Measurements from ENCODE around the gene GVQW3.
A peak's percentile ranks its signal among the peaks of the same experiment; 100 is the strongest.

The GVQW3 gene

GRCh38 chr11:76380977-76381719, at the start of gene GVQW3, which contains the start of gene THAP12:
GVQW3 (plus strand) TSS chr11:76381323; CDS start chr11:76381829, 506 bp downstream.
THAP12 (minus strand) TSS chr11:76381132; CDS start chr11:76380836, 296 bp downstream.
- DNase-seq: peak; percentile 99

GRCh38 chr11:76334826-76335389, 46.2 kb upstream of the GVQW3 start:
- DNase-seq: no peak

GRCh38 chr11:76335842-76336241, 45.3 kb upstream of the GVQW3 start:
- DNase-seq: no peak

GRCh38 chr11:76336597-76336996, 44.5 kb upstream of the GVQW3 start:
- no peak for DNase-seq

- DNase-seq: no peak
Observed at GRCh38 chr11:76337469-76337868, 43.7 kb upstream of the GVQW3 start.

- no peak for DNase-seq
Observed at GRCh38 chr11:76337923-76338322, 43.2 kb upstream of the GVQW3 start.

- peak; percentile 93 for DNase-seq
Observed at GRCh38 chr11:76339221-76339620, 41.9 kb upstream of the GVQW3 start.

GRCh38 chr11:76347466-76347865, 33.7 kb upstream of the GVQW3 start:
- no peak for DNase-seq

GRCh38 chr11:76348348-76348747, 32.8 kb upstream of the GVQW3 start:
- DNase-seq: no peak

GRCh38 chr11:76355172-76355571, 26.0 kb upstream of the GVQW3 start:
- DNase-seq: no peak

- no peak for DNase-seq
Observed at GRCh38 chr11:76361374-76361773, 19.7 kb upstream of the GVQW3 start.

- DNase-seq: no peak
Observed at GRCh38 chr11:76361776-76362175, 19.3 kb upstream of the GVQW3 start.

- DNase-seq: no peak
Observed at GRCh38 chr11:76362716-76363115, 18.4 kb upstream of the GVQW3 start.

- DNase-seq: no peak
Observed at GRCh38 chr11:76365038-76365679, 16.0 kb upstream of the GVQW3 start.

GRCh38 chr11:76368490-76368889, 12.6 kb upstream of the GVQW3 start:
- DNase-seq: no peak

GRCh38 chr11:76369406-76369805, 11.7 kb upstream of the GVQW3 start:
- no peak for DNase-seq

GRCh38 chr11:76371170-76371569, 10.0 kb upstream of the GVQW3 start:
- DNase-seq: no peak

GRCh38 chr11:76376746-76377558, 4.2 kb upstream of the GVQW3 start:
- DNase-seq: no peak

GRCh38 chr11:76379807-76380158, 1.3 kb upstream of the GVQW3 start:
- no peak for DNase-seq

- peak; percentile 45 for DNase-seq
Observed at GRCh38 chr11:76380159-76380976, 755 bp upstream of the GVQW3 start.

GRCh38 chr11:76382209-76382608, 1.1 kb downstream of the GVQW3 start:
- no peak for DNase-seq

GRCh38 chr11:76385903-76386302, 4.8 kb downstream of the GVQW3 start:
- no peak for DNase-seq
